PC-3 (cell line): ENCODE measurements around the gene ETV5.

Experiments used
- EZH2 ChIP-seq: fragments of 300-600 bp; sonication (generic); IDR thresholded peaks from one replicate; pipeline ENCODE4 v1.6.1; 2017; ENCODE audit warnings: antibody characterized with exemption, mild to moderate bottlenecking, low read length; ENCODE audit not compliant: unreplicated experiment
- TF ChIP-seq, protein P1 (sequence below): fragments of 300-600 bp; sonication (generic); conservative IDR thresholded peaks from 2 replicates; pipeline ENCODE4 v1.5.1; 2017; ENCODE audit warnings: antibody characterized with exemption, low read depth, mild to moderate bottlenecking, low read length

DNA sequence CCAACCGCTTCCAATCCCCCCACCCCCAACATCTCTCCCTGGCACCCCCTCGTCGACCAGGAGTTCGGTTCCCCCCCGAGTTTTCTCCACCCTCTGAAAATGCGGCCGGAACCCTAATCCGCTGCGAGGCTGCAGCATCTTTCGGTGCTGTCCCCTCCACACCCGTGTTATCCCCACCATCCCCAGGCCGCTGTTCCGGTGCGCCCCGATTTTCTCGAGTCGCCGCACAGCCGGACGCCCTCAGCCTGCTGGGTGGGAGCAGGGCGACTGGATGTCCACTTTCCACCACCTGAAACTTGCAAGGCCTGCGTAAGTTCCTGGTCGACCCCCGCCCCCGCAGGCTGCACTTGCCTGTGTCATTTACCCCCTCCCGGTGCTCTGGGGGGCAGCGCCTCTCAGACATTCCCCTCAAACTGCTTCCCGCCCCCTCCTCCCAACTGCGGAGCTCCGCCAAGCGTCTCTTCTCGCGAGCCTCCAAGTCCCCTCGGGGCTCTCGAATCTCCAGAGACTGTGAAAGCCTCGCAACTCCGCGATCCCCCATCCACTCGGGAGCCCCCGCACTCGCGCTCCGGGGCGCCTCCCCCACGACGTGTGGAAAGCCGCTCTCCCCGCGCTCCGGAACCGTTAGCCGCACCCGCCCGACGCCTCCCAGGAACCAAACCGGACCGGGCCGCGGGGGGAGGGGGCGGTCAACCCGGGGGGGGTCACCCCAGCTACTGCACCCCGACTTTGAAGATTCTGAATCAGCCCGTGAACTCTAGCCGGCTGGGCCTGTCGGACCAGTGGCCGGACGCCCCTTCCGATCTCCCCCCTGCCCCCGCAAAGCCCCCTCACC, 566 bp downstream of the ETV5 start:
- TF ChIP-seq, protein P1, sequence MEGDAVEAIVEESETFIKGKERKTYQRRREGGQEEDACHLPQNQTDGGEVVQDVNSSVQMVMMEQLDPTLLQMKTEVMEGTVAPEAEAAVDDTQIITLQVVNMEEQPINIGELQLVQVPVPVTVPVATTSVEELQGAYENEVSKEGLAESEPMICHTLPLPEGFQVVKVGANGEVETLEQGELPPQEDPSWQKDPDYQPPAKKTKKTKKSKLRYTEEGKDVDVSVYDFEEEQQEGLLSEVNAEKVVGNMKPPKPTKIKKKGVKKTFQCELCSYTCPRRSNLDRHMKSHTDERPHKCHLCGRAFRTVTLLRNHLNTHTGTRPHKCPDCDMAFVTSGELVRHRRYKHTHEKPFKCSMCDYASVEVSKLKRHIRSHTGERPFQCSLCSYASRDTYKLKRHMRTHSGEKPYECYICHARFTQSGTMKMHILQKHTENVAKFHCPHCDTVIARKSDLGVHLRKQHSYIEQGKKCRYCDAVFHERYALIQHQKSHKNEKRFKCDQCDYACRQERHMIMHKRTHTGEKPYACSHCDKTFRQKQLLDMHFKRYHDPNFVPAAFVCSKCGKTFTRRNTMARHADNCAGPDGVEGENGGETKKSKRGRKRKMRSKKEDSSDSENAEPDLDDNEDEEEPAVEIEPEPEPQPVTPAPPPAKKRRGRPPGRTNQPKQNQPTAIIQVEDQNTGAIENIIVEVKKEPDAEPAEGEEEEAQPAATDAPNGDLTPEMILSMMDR: no peak
- no peak for TF ChIP-seq EZH2
